Heart left ventricle (tissue), 13 donors: Measurements from ENCODE around the gene LHX6.

Experiments used
- POLR2A ChIP-seq, 2 donors: fragments of 450-650 bp; IDR thresholded peaks; one replicate each; pipeline ENCODE4 v1.6.1; 2017; ENCODE audit warnings: antibody characterized with exemption in 2 of 2, mild to moderate bottlenecking in 2 of 2, moderate library complexity in 2 of 2
- TF ChIP-seq, protein P1 (sequence below), 12 donors: fragments of 200-600 bp; sonication (generic) in 4 of 12; IDR thresholded peaks; one replicate each; pipeline versions ENCODE4 v1.5.0 to v1.8.0; 2018 to 2022; ENCODE audit warnings: antibody characterized with exemption in 12 of 12, mild to moderate bottlenecking in 5 of 12
- donor health status: ischemic (EF 13 %, LVEDD 7.1; RV severe dilation, severe dysfunction).
- donor health status: DM: no; HTN: yes; CAD: no.
- donor health status: DM: no; HTN: no; CAD: no.
- donor health status: ischemic (EF 25% LVEDD 6.9; RV normal size, moderate dysfunction).
- donor health status: ischemic (EF 25% LVEDD 5.7; RV mildly dilated, moderate dysfunction).
- donor health status: ischemic (EF 35%, LVEDD 5.7; RV mildly dilated, moderate dysfunction).
- donor health status: nonischemic (EF 11% LVEDD 7.7; RV severe dilation, severe dysfunction).
- donor health status: DM: yes; HTN: yes; CAD: no.
- donor health status: PGD.
- donor health status: ischemic (EF 29% LVEDD 5.4; RV normal size, mild dysfunction).
- donor health status: nonischemic (EF 23%, LVEDD 6.1; RV moderate dilation, normal function).

DNA sequence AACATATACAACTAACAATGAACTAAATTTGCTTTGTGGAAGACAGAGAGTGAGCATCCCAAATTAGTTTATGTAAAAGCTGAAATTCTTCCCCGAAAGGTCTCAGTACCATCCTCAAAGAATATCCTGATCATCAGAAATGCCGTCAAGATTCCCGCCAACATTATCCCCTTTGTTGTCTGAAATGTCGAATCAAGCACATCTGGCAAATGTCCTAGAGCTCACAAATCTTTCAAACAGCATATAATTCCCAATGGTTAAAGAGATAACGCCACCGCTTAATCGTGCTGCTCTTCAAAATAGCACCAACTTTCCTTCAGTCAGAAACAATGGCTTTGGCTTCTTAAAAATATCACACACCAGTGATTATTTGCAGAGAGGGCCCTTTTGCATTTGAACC lies 45.3 kb downstream of the LHX6 start:
- TF ChIP-seq, protein P1, sequence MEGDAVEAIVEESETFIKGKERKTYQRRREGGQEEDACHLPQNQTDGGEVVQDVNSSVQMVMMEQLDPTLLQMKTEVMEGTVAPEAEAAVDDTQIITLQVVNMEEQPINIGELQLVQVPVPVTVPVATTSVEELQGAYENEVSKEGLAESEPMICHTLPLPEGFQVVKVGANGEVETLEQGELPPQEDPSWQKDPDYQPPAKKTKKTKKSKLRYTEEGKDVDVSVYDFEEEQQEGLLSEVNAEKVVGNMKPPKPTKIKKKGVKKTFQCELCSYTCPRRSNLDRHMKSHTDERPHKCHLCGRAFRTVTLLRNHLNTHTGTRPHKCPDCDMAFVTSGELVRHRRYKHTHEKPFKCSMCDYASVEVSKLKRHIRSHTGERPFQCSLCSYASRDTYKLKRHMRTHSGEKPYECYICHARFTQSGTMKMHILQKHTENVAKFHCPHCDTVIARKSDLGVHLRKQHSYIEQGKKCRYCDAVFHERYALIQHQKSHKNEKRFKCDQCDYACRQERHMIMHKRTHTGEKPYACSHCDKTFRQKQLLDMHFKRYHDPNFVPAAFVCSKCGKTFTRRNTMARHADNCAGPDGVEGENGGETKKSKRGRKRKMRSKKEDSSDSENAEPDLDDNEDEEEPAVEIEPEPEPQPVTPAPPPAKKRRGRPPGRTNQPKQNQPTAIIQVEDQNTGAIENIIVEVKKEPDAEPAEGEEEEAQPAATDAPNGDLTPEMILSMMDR (IDR thresholded peaks at IDR 0.05), result no peak
- no peak for TF ChIP-seq POLR2A (IDR thresholded peaks at IDR 0.05)
